ENCODE results near the gene MAP2K1.

The MAP2K1 gene

DNA sequence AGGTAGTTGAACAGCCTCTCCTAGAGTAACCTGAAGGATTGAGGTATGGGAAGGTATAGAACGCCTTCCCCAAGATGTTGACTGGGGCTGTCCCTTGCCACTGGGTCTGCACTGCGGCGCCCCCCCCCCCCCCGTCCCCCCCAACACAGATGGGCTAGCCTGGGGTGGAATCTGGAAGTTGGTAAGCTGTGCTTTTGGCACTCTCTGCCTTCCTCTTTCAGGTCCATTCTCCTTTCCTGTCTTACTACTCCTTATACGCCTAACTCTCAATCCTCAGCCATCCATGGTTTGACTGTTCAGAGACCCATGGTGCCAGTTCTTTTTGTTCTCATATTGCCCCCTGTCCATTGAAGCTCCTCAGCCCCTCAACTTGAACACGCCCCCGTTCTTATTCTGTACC lies 42.8 kb downstream of the MAP2K1 start:
- Histone ChIP-seq H3K27me3 (ENCODE audit: insufficient read depth, low read length) (no peaks in the 10 kb centered on the region), H3K27ac (ENCODE audit: low read depth, low read length) (no peak overlapping the region), H2AK5ac (ENCODE audit: low read length) (no peak overlapping the region), H4K12ac (ENCODE audit: low read depth, low read length) (no peak overlapping the region), H4K8ac (ENCODE audit: low read depth, low read length) (no peak overlapping the region), H3K4me3 (ENCODE audit: low read depth, low read length) (no peak overlapping the region), H3K79me2 (ENCODE audit: control insufficient read depth, insufficient read depth, low read length, poor library complexity) (no peaks in the 10 kb centered on the region), H2BK12ac (ENCODE audit: low read length) (no peak overlapping the region), H2BK120ac (ENCODE audit: insufficient read depth, low read length, poor library complexity) (no peak overlapping the region), H3K4me1 (ENCODE audit: control insufficient read depth in 1 of 2, insufficient read depth in 2 of 2, low read length in 2 of 2) (no peaks in the 10 kb centered on the region), H4K91ac (ENCODE audit: low read depth, low read length) (no peak overlapping the region), H3K14ac (ENCODE audit: low read length) (no peak overlapping the region), H2AFZ (ENCODE audit: insufficient read depth, low read length, poor library complexity) (no peak overlapping the region), H3K79me1 (ENCODE audit: low read length) (no peaks in the 10 kb centered on the region), H3K9me3 (ENCODE audit: insufficient read depth, low read depth, low read length) (no peaks in the 10 kb centered on the region), H2BK5ac (ENCODE audit: low read depth, low read length, poor library complexity) (no peak overlapping the region), H3K18ac (ENCODE audit: low read length) (no peak overlapping the region), H3K4me2 (ENCODE audit: low read length) (no peak overlapping the region), H3K4ac (ENCODE audit: low read depth, low read length) (no peak overlapping the region), H3K36me3 (ENCODE audit: control insufficient read depth in 1 of 2, insufficient read depth in 2 of 2, low read length in 2 of 2) (no peaks in the 10 kb centered on the region), H3K23ac (ENCODE audit: low read length) (no peak overlapping the region), H3K9ac (ENCODE audit: low read length) (no peak overlapping the region)
- DNase-seq: no peak
- no CpG with 5 or more reads among the region's 7 CpGs for WGBS (ENCODE audit: extremely low coverage, insufficient coverage, insufficient read length)

DNA sequence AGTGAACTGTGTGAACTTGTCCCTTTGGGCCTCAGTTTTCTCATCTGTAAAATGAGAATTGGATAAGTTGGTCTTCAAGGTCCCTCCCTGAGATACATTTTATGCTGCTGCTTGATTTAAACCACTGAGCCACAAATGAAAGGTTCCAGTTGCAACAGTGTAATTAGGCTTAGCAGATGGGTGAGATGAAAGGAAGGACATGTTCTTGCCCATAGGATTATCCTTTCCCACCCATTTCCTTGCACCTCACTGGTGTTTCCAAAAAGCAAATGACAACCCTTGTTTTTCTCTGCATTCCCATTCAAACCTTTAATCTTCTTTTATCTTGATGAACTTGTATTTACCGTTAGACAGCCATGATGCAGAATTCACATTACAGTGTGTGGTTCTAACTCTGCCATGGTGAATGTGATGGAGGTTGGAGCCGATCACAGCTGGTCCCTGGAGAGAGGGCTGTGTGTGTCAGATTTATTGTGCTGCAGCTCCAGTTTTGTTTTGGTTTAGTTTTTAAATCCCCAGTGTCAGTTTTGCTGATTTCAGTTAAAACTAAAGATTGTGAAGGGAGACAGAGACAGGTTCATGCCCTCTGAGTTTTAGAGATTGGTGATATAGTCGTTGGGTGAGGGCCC lies 44.0 kb downstream of the MAP2K1 start:
- no peaks in the 10 kb centered on the region for H3K4me1 ChIP-seq (ENCODE audit: control insufficient read depth in 1 of 2, insufficient read depth in 2 of 2, low read length in 2 of 2)
- no peak overlapping the region for H4K8ac ChIP-seq (ENCODE audit: low read depth, low read length)
- H2BK120ac ChIP-seq (ENCODE audit: insufficient read depth, low read length, poor library complexity): no peak overlapping the region

DNA sequence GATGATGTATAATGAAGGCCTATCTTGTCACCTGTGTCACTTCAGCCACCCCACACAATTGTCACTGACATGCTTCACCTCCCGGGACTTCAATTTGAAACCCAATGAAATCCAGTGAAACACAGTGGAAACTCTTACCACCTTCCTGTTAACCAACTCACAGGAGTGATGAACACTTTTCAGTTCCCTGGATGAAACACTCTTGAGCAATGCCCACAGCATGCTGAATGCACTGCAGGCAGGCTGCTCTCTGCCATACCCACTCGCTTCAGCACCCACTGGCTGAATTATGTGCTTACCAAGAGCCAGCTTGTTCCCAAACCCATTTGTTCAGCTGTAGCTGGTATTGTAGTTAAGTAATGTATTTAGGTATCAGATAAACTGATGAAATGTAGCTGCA lies 47.0 kb downstream of the MAP2K1 start:
- H3K23ac ChIP-seq (ENCODE audit: low read length): no peak overlapping the region
- DNase-seq: no peak
- no peak overlapping the region for H3K27ac ChIP-seq (ENCODE audit: low read depth, low read length)
- no peak overlapping the region for H3K14ac ChIP-seq (ENCODE audit: low read length)
- no peak overlapping the region for H3K9ac ChIP-seq (ENCODE audit: low read length)
- H3K4ac ChIP-seq (ENCODE audit: low read depth, low read length): peak overlapping the region; percentile 25
- no peak overlapping the region for H3K4me3 ChIP-seq (ENCODE audit: low read depth, low read length)
- H3K9me3 ChIP-seq (ENCODE audit: insufficient read depth, low read depth, low read length): no peaks in the 10 kb centered on the region
- H2AK5ac ChIP-seq (ENCODE audit: low read length): no peak overlapping the region
- H3K79me1 ChIP-seq (ENCODE audit: low read length): no peaks in the 10 kb centered on the region
- H3K4me1 ChIP-seq (ENCODE audit: control insufficient read depth in 1 of 2, insufficient read depth in 2 of 2, low read length in 2 of 2): no peaks in the 10 kb centered on the region
- WGBS (ENCODE audit: extremely low coverage, insufficient coverage, insufficient read length): no CpG with 5 or more reads among the region's 2 CpGs
- no peak overlapping the region for H2AFZ ChIP-seq (ENCODE audit: insufficient read depth, low read length, poor library complexity)
- H3K36me3 ChIP-seq (ENCODE audit: control insufficient read depth in 1 of 2, insufficient read depth in 2 of 2, low read length in 2 of 2): peaks cover 8 to 20% of the 10 kb centered on the region in 2 experiments
- no peak overlapping the region for H2BK12ac ChIP-seq (ENCODE audit: low read length)
- H4K12ac ChIP-seq (ENCODE audit: low read depth, low read length): no peak overlapping the region
- H4K8ac ChIP-seq (ENCODE audit: low read depth, low read length): no peak overlapping the region
- no peak overlapping the region for H4K91ac ChIP-seq (ENCODE audit: low read depth, low read length)
- H2BK120ac ChIP-seq (ENCODE audit: insufficient read depth, low read length, poor library complexity): no peak overlapping the region
- no peaks in the 10 kb centered on the region for H3K27me3 ChIP-seq (ENCODE audit: insufficient read depth, low read length)
- H2BK5ac ChIP-seq (ENCODE audit: low read depth, low read length, poor library complexity): no peak overlapping the region
- H3K18ac ChIP-seq (ENCODE audit: low read length): no peak overlapping the region
- no peaks in the 10 kb centered on the region for H3K79me2 ChIP-seq (ENCODE audit: control insufficient read depth, insufficient read depth, low read length, poor library complexity)
- no peak overlapping the region for H3K4me2 ChIP-seq (ENCODE audit: low read length)

More for the DNA sequence above, 44.0 kb downstream of the MAP2K1 start:
- no peak for DNase-seq
- no peak overlapping the region for H3K27ac ChIP-seq (ENCODE audit: low read depth, low read length)
- no peak overlapping the region for H3K18ac ChIP-seq (ENCODE audit: low read length)
- H2AFZ ChIP-seq (ENCODE audit: insufficient read depth, low read length, poor library complexity): no peak overlapping the region
- no peaks in the 10 kb centered on the region for H3K9me3 ChIP-seq (ENCODE audit: insufficient read depth, low read depth, low read length)
- H2BK5ac ChIP-seq (ENCODE audit: low read depth, low read length, poor library complexity): no peak overlapping the region
- no peak overlapping the region for H2BK12ac ChIP-seq (ENCODE audit: low read length)
- no peaks in the 10 kb centered on the region for H3K27me3 ChIP-seq (ENCODE audit: insufficient read depth, low read length)
- H3K14ac ChIP-seq (ENCODE audit: low read length): no peak overlapping the region
- no peaks in the 10 kb centered on the region for H3K79me1 ChIP-seq (ENCODE audit: low read length)
- peaks cover 2% of the 10 kb centered on the region in 2 experiments for H3K36me3 ChIP-seq (ENCODE audit: control insufficient read depth in 1 of 2, insufficient read depth in 2 of 2, low read length in 2 of 2)
- H4K12ac ChIP-seq (ENCODE audit: low read depth, low read length): no peak overlapping the region
- H3K4ac ChIP-seq (ENCODE audit: low read depth, low read length): no peak overlapping the region
- H2AK5ac ChIP-seq (ENCODE audit: low read length): no peak overlapping the region
- H3K4me2 ChIP-seq (ENCODE audit: low read length): no peak overlapping the region
- H4K91ac ChIP-seq (ENCODE audit: low read depth, low read length): no peak overlapping the region
- H3K79me2 ChIP-seq (ENCODE audit: control insufficient read depth, insufficient read depth, low read length, poor library complexity): no peaks in the 10 kb centered on the region
- no peak overlapping the region for H3K23ac ChIP-seq (ENCODE audit: low read length)
- no peak overlapping the region for H3K4me3 ChIP-seq (ENCODE audit: low read depth, low read length)
- no peak overlapping the region for H3K9ac ChIP-seq (ENCODE audit: low read length)
- WGBS (ENCODE audit: extremely low coverage, insufficient coverage, insufficient read length): no CpG with 5 or more reads among the region's 3 CpGs

DNA sequence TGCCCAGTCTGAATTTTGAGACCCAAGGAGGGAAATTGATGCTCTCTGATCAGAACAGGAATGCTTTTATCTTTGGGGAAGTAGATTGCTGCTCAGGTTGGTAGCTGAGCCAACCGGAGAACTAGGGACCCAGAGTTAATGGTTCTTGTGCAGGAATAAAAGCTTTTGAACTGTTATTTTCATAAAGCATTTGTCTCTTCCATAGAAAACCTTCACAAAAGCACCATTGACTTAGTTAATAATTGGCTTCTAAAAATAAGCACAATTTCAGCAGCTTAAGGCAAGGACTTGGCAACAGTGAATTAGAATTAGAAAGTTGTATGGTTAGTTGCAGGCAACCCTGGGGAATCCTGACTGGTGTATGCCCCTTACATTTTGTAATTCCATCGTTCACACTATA lies 53.8 kb downstream of the MAP2K1 start:
- H3K4ac ChIP-seq (ENCODE audit: low read depth, low read length): no peak overlapping the region
- no peaks in the 10 kb centered on the region for H3K4me1 ChIP-seq (ENCODE audit: control insufficient read depth in 1 of 2, insufficient read depth in 2 of 2, low read length in 2 of 2)
- H2BK120ac ChIP-seq (ENCODE audit: insufficient read depth, low read length, poor library complexity): no peak overlapping the region
- H4K91ac ChIP-seq (ENCODE audit: low read depth, low read length): no peak overlapping the region
- no peak overlapping the region for H2BK5ac ChIP-seq (ENCODE audit: low read depth, low read length, poor library complexity)
- H3K36me3 ChIP-seq (ENCODE audit: control insufficient read depth in 1 of 2, insufficient read depth in 2 of 2, low read length in 2 of 2): peaks cover 20 to 44% of the 10 kb centered on the region in 2 experiments
- H3K4me3 ChIP-seq (ENCODE audit: low read depth, low read length): no peak overlapping the region
- H3K23ac ChIP-seq (ENCODE audit: low read length): no peak overlapping the region
- WGBS (ENCODE audit: extremely low coverage, insufficient coverage, insufficient read length): no CpG with 5 or more reads among the region's 2 CpGs
- H2BK12ac ChIP-seq (ENCODE audit: low read length): no peak overlapping the region
- H3K14ac ChIP-seq (ENCODE audit: low read length): no peak overlapping the region
- no peak overlapping the region for H2AFZ ChIP-seq (ENCODE audit: insufficient read depth, low read length, poor library complexity)
- no peak overlapping the region for H2AK5ac ChIP-seq (ENCODE audit: low read length)
- no peaks in the 10 kb centered on the region for H3K79me1 ChIP-seq (ENCODE audit: low read length)
- no peaks in the 10 kb centered on the region for H3K9me3 ChIP-seq (ENCODE audit: insufficient read depth, low read depth, low read length)
- DNase-seq: no peak
- H3K9ac ChIP-seq (ENCODE audit: low read length): no peak overlapping the region
- H4K12ac ChIP-seq (ENCODE audit: low read depth, low read length): no peak overlapping the region
- H3K27me3 ChIP-seq (ENCODE audit: insufficient read depth, low read length): no peaks in the 10 kb centered on the region
- no peak overlapping the region for H3K18ac ChIP-seq (ENCODE audit: low read length)
- H3K79me2 ChIP-seq (ENCODE audit: control insufficient read depth, insufficient read depth, low read length, poor library complexity): no peaks in the 10 kb centered on the region
- no peak overlapping the region for H4K8ac ChIP-seq (ENCODE audit: low read depth, low read length)
- H3K27ac ChIP-seq (ENCODE audit: low read depth, low read length): no peak overlapping the region
- H3K4me2 ChIP-seq (ENCODE audit: low read length): no peak overlapping the region
